ENCODE measurements around the gene TRAF3.

DNA sequence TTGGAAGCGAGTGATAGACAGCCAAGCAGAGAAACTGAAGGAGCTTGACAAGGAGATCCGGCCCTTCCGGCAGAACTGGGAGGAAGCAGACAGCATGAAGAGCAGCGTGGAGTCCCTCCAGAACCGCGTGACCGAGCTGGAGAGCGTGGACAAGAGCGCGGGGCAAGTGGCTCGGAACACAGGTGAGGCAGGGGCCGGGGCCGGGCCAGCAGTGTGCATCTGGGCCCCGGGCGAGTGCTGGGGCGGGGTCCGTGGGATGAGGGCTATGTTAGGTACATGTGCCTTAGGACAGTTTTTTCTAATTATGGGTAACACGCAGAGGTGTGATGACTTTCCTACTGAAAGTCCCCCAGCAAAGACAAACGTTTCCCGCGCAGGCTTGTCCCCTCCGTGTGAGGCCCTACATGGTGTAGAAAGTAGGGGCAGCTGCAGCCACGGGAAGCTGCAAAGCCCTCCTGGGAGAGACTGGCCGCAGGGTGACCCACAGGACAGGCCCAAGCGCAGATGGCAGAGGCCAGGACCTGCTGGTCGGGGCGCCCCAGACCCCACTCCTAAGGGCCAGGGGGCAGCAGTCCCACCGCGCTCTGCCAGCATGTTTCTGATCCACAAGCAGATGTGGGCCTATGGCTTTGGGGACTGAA, 126.1 kb downstream of the TRAF3 start:
- no peak for TF ChIP-seq TP53 (CRISPR knock-in tag; IDR thresholded peaks at IDR 0.05)
- TF ChIP-seq, protein P1, sequence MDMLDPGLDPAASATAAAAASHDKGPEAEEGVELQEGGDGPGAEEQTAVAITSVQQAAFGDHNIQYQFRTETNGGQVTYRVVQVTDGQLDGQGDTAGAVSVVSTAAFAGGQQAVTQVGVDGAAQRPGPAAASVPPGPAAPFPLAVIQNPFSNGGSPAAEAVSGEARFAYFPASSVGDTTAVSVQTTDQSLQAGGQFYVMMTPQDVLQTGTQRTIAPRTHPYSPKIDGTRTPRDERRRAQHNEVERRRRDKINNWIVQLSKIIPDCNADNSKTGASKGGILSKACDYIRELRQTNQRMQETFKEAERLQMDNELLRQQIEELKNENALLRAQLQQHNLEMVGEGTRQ (CRISPR knock-in tag; IDR thresholded peaks at IDR 0.05) = no peak

Measured in WTC11 (cell line).